Gastrocnemius medialis (tissue), 4 donors: ENCODE results near the gene MMP14.

ENCODE experiments used
- POLR2A ChIP-seq, 2 donors: fragments of 450-650 bp; IDR thresholded peaks; one replicate each; pipeline ENCODE4 v1.6.1; 2017; ENCODE audit warnings: antibody characterized with exemption in 2 of 2, mild to moderate bottlenecking in 2 of 2, moderate library complexity in 2 of 2
- TF ChIP-seq, protein P1 (sequence below), 5 experiments: fragments of 450-650 bp in 3 of 5; fragments of 200-600 bp in 2 of 5; sonication (generic) in 2 of 5; IDR thresholded peaks in 4 of 5; conservative IDR thresholded peaks in 1 of 5; 1 replicate in 4 of 5; 2 replicates in 1 of 5; pipeline ENCODE4 v1.5.1; 2016 to 2019; ENCODE audit warnings: antibody characterized with exemption in 5 of 5, mild to moderate bottlenecking in 3 of 5, moderate library complexity in 3 of 5

DNA sequence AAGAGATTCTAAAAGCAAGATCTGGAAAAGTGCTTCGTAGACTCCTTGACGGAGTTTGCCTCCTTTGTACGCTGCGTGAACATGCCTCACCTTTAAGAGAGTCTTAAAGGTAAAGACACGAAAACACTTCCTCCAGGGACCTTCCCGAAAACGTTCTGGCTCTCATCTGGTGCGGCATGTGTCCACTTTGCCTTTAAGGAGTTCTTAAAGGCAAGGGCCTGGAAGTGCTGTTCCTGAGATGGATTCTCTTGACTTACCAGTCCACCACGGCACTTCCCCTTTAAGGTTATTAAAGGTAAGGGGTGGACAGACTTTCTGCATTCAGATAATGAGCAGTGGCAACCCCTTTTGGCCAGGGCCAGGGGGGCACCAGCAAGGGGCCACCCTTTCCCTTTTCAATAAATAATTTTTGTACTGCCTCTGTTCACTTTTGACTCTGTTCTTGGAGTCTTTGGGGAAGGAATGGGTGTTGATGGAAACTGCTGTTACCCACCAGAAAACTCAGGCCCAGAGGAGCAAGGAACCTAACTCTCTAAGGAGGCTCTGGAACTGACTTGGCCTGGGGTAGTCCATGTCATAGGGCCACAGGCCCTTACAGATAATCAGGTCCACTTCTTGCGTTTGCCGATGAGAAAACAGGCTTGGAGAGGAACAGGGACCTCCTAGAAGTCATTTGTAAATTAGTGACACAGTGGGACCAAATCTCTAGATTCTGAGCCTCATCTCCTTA, 51.0 kb downstream of the MMP14 start:
- TF ChIP-seq, protein P1, sequence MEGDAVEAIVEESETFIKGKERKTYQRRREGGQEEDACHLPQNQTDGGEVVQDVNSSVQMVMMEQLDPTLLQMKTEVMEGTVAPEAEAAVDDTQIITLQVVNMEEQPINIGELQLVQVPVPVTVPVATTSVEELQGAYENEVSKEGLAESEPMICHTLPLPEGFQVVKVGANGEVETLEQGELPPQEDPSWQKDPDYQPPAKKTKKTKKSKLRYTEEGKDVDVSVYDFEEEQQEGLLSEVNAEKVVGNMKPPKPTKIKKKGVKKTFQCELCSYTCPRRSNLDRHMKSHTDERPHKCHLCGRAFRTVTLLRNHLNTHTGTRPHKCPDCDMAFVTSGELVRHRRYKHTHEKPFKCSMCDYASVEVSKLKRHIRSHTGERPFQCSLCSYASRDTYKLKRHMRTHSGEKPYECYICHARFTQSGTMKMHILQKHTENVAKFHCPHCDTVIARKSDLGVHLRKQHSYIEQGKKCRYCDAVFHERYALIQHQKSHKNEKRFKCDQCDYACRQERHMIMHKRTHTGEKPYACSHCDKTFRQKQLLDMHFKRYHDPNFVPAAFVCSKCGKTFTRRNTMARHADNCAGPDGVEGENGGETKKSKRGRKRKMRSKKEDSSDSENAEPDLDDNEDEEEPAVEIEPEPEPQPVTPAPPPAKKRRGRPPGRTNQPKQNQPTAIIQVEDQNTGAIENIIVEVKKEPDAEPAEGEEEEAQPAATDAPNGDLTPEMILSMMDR (IDR thresholded peaks at IDR 0.05 in 4 of 5, conservative IDR thresholded peaks at IDR 0.05 in 1 of 5), result no peak
- no peak for TF ChIP-seq POLR2A (IDR thresholded peaks at IDR 0.05)
